PC-9 (cell line): ENCODE data around the gene TRAF3. TPM values are rescaled to one million over a fixed set of nuclear protein-coding genes. Genes with fewer than 3 reads are reported as not detected.
"Not testable (repeated sequence)": the region's sequence is repeated elsewhere in the genome, so short reads cannot be mapped to it uniquely, and the experiment has no call there.

ENCODE experiments used
- BruUV-seq: library from RNA; stranded (reverse); fragments of 400-500 nt; replicated peaks from 2 replicates; lab custom pipeline; 2021; lab: Mats Ljungman, UMichigan
- CTCF ChIA-PET: fragments of 300-600 bp; sonication (Branson Sonifier 250); formaldehyde crosslinking; loops from one replicate; lab custom pipeline; 2022; ENCODE audit warnings: antibody characterized with exemption; lab: Charles Lee
- POLR2A ChIA-PET: fragments of 300-600 bp; sonication (Branson Sonifier 250); formaldehyde crosslinking; loops from one replicate; lab custom pipeline; 2022; ENCODE audit warnings: antibody characterized with exemption; ENCODE audit not compliant: unreplicated experiment; lab: Charles Lee
- DNase-seq, 2 experiments: peaks; one replicate each; pipeline versions ENCODE4 v3.0.0 to v3.0.0-alpha.2; 2015 to 2022; ENCODE audit warnings: mixed read lengths in 1 of 2
- H2AFZ ChIP-seq: fragments of 200-600 bp; sonication (generic); 2 replicates; pipeline ENCODE4 v1.8.1; 2017; ENCODE audit warnings: antibody characterized with exemption
- H3F3A ChIP-seq: fragments of 200-600 bp; sonication (generic); 2 replicates; pipeline ENCODE4 v1.8.1; 2017; ENCODE audit warnings: antibody characterized with exemption, mild to moderate bottlenecking, low read depth; ENCODE audit not compliant: insufficient read depth
- H3K27ac ChIP-seq: fragments of 200-600 bp; sonication (generic); 2 replicates; pipeline ENCODE4 v1.6.1; 2016; ENCODE audit warnings: mixed run types
- H3K27me3 ChIP-seq: fragments of 200-600 bp; sonication (generic); 2 replicates; pipeline ENCODE4 v1.6.1; 2016; ENCODE audit warnings: low read depth, mixed run types; ENCODE audit not compliant: insufficient read depth
- H3K36me3 ChIP-seq: fragments of 200-600 bp; sonication (generic); 2 replicates; pipeline ENCODE4 v1.6.1; 2016; ENCODE audit warnings: low read depth, mixed run types
- H3K4me1 ChIP-seq: fragments of 200-600 bp; sonication (generic); replicated peaks from 2 replicates; pipeline ENCODE4 v1.6.1; 2016; ENCODE audit warnings: mixed run types; ENCODE audit not compliant: insufficient read depth
- H3K4me2 ChIP-seq: fragments of 200-600 bp; sonication (generic); 2 replicates; pipeline ENCODE4 v1.6.1; 2017; ENCODE audit warnings: mixed run types
- H3K4me3 ChIP-seq: fragments of 200-600 bp; sonication (generic); 2 replicates; pipeline ENCODE4 v1.6.1; 2016; ENCODE audit warnings: mixed run types
- H3K79me2 ChIP-seq: fragments of 200-600 bp; sonication (generic); 2 replicates; pipeline ENCODE4 v1.6.1; 2017; ENCODE audit warnings: low read depth, mixed run types
- H3K9me2 ChIP-seq: fragments of 200-600 bp; sonication (generic); 2 replicates; pipeline ENCODE4 v1.8.1; 2017; ENCODE audit warnings: mild to moderate bottlenecking; ENCODE audit not compliant: insufficient read depth
- H3K9me3 ChIP-seq: fragments of 200-600 bp; sonication (generic); 2 replicates; pipeline ENCODE4 v1.8.1; 2016; ENCODE audit warnings: low read depth; ENCODE audit not compliant: insufficient read depth
- H4K20me1 ChIP-seq: fragments of 200-600 bp; sonication (generic); 2 replicates; pipeline ENCODE4 v1.8.1; 2017; ENCODE audit not compliant: insufficient read depth
- CTCF ChIP-seq: fragments of 200-600 bp; sonication (generic); conservative IDR thresholded peaks from 2 replicates; pipeline ENCODE4 v1.6.1; 2017; ENCODE audit warnings: mixed run types, antibody characterized with exemption, mild to moderate bottlenecking, moderate library complexity
- EZH2 ChIP-seq: fragments of 200-600 bp; sonication (generic); IDR thresholded peaks from 2 replicates; pipeline ENCODE4 v1.8.0; 2017; ENCODE audit warnings: antibody characterized with exemption, low read depth
- intact Hi-C: fragments of 100-400 bp; cut with micrococcal nuclease; formaldehyde crosslinking; loops from one replicate; pipeline ENCODE4 v1.10.0; 2022; ENCODE audit not compliant: unreplicated experiment
- total RNA-seq: library from RNA; stranded (reverse); gene quantifications from 2 replicates; pipeline ENCODE4 v1.2.3, GENCODE V29; 2021

TRAF3 gene
- total RNA-seq, 1 experiment from 2014 or later, result 41.3 TPM

GRCh38 chr14:102891556-102891955, 114.3 kb downstream of the TRAF3 start:
- Histone ChIP-seq H3K9me3 (no peaks in the 10 kb centered on the region), H4K20me1 (no peaks in the 10 kb centered on the region), H3K79me2 (no peaks in the 10 kb centered on the region), H3K9me2 (no peaks in the 10 kb centered on the region), H2AFZ (no peak overlapping the region), H3F3A (peaks cover 9% of the 10 kb centered on the region; the same call in 1 of the 2 replicates), H3K4me2 (no peak overlapping the region), H3K4me1 (no peaks in the 10 kb centered on the region), H3K36me3 (peaks cover 7% of the 10 kb centered on the region; the same call in 1 of the 2 replicates), H3K27me3 (no peaks in the 10 kb centered on the region), H3K4me3 (no peak overlapping the region), H3K27ac (no peak overlapping the region)
- POLR2A ChIA-PET, result no interaction called here
- CTCF ChIA-PET, result no interaction called here
- TF ChIP-seq EZH2 (no peak), CTCF (no peak)
- BruUV-seq, result no TSS peak
- intact Hi-C loops, result no loop called here
- no peak for DNase-seq

GRCh38 chr14:102892651-102893050, 115.4 kb downstream of the TRAF3 start:
- peaks cover 7% of the 10 kb centered on the region; the same call in 1 of the 2 replicates for H3K36me3 ChIP-seq
- intact Hi-C loops, result no loop called here
- peaks cover 10% of the 10 kb centered on the region; the same call in 1 of the 2 replicates for H3F3A ChIP-seq
- no TSS peak for BruUV-seq
- H4K20me1 ChIP-seq, result no peaks in the 10 kb centered on the region
- H3K79me2 ChIP-seq, result no peaks in the 10 kb centered on the region
- no peaks in the 10 kb centered on the region for H3K4me1 ChIP-seq
- H3K9me2 ChIP-seq, result no peaks in the 10 kb centered on the region
- POLR2A ChIA-PET, result interaction anchor here (0.5 kb wide), 1 partner anchor 486 kb away, joined by 3 read pairs; no protein-coding TSS in a partner anchor
- no peak for DNase-seq
- TF ChIP-seq EZH2 (no peak), CTCF (no peak)
- no peaks in the 10 kb centered on the region for H3K27me3 ChIP-seq
- no peak overlapping the region for H3K4me3 ChIP-seq
- H3K27ac ChIP-seq, result no peak overlapping the region
- H3K9me3 ChIP-seq, result no peaks in the 10 kb centered on the region
- no peak overlapping the region for H2AFZ ChIP-seq
- CTCF ChIA-PET, result no interaction called here
- H3K4me2 ChIP-seq, result no peak overlapping the region

- Histone ChIP-seq H2AFZ (no peak overlapping the region), H3K9me2 (no peaks in the 10 kb centered on the region), H3K4me1 (no peaks in the 10 kb centered on the region), H3K27ac (no peak overlapping the region), H3K9me3 (no peaks in the 10 kb centered on the region), H3F3A (peaks cover 11% of the 10 kb centered on the region; the same call in 1 of the 2 replicates), H3K36me3 (peaks cover 7% of the 10 kb centered on the region; the same call in 1 of the 2 replicates), H3K4me2 (no peak overlapping the region), H3K27me3 (no peaks in the 10 kb centered on the region), H4K20me1 (no peaks in the 10 kb centered on the region), H3K79me2 (no peaks in the 10 kb centered on the region), H3K4me3 (no peak overlapping the region)
- TF ChIP-seq CTCF (no peak), EZH2 (no peak)
- BruUV-seq, result no TSS peak
- POLR2A ChIA-PET, result interaction anchor here (0.5 kb wide), 1 partner anchor 485 kb away, joined by 3 read pairs; no protein-coding TSS in a partner anchor
- CTCF ChIA-PET, result interaction anchor here (0.6 kb wide), 1 partner anchor 210 kb away, joined by 3 read pairs; no protein-coding TSS in a partner anchor
- intact Hi-C loops, result no loop called here
- no peak for DNase-seq
These were observed 116.2 kb downstream of the TRAF3 start for GRCh38 chr14:102893452-102893851.

DNA sequence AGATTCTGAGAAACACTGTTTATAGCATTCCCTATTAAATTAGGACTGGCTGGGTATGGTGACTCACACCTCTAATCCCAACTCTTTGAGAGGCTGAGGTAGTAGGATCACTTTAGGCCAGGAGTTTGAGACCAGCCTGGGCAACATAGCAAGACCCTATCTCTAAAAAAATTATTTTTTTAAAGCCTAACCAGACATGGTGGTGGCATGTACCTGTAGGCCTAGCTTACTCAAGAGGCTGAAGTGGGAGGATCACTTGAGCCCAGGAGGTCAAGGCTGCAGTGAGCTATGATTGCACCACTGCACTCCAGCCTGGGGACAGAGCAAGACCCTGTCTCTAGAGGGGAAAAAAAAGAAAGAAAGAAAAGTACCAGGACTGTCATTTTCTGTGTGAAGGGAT, 119.5 kb downstream of the TRAF3 start:
- H3K36me3 ChIP-seq, H3K27me3 ChIP-seq, H3K9me3 ChIP-seq, H4K20me1 ChIP-seq, H3K4me3 ChIP-seq, H3K79me2 ChIP-seq, H3K4me2 ChIP-seq, H3K9me2 ChIP-seq, H3K27ac ChIP-seq, intact Hi-C loops, H2AFZ ChIP-seq, DNase-seq, H3K4me1 ChIP-seq, BruUV-seq, H3F3A ChIP-seq: not testable (repeated sequence)
- ChIA-PET CTCF (interaction anchor here (0.6 kb wide), 1 partner anchor 426 kb away, joined by 4 read pairs; no protein-coding TSS in a partner anchor), POLR2A (interaction anchor here (0.5 to 0.7 kb wide), 2 partner anchors 51 to 112 kb away, joined by 3 to 7 read pairs; no protein-coding TSS in a partner anchor)
